Cardiac muscle cell (in vitro differentiated cells and primary cell): ENCODE measurements around the gene C12orf75. TPM values are rescaled to one million over a fixed set of nuclear protein-coding genes. Genes with fewer than 3 reads are reported as not detected.
A peak's percentile ranks its signal among the peaks of the same experiment; 100 is the strongest.

ENCODE experiments used
- DNase-seq, 2 donors: peaks; one replicate each; pipeline versions ENCODE4 v3.0.0 to v3.0.0-alpha.2; 2010 to 2017; ENCODE audit warnings: low read depth in 1 of 2, low spot score in 1 of 2
- H3K27ac ChIP-seq: fragments of 200-600 bp; sonication (generic); 2 replicates; pipeline ENCODE4 v1.5.1; 2016
- H3K27me3 ChIP-seq: fragments of 200-600 bp; sonication (generic); 2 replicates; pipeline ENCODE4 v1.6.0; 2016; ENCODE audit warnings: control low read depth
- H3K36me3 ChIP-seq: fragments of 200-600 bp; sonication (generic); 2 replicates; pipeline ENCODE4 v1.5.1; 2016; ENCODE audit warnings: control low read depth
- H3K4me1 ChIP-seq: fragments of 200-600 bp; sonication (generic); 2 replicates; pipeline ENCODE4 v1.8.1; 2017; ENCODE audit warnings: low read depth, mild to moderate bottlenecking, mixed run types
- H3K4me3 ChIP-seq: fragments of 200-600 bp; sonication (generic); 2 replicates; pipeline ENCODE4 v1.5.1; 2016; ENCODE audit warnings: mild to moderate bottlenecking
- H3K9me3 ChIP-seq: fragments of 200-600 bp; sonication (generic); 2 replicates; pipeline ENCODE4 v1.5.1; 2017; ENCODE audit warnings: low read depth, mild to moderate bottlenecking, control low read depth
- CTCF ChIP-seq: IDR thresholded peaks from 2 replicates; pipeline ENCODE4 v1.5.1; 2012; ENCODE audit warnings: low read depth, mild to moderate bottlenecking, low read length
- polyA plus RNA-seq: library from polyadenylated mRNA; unstranded; fragments of >200 nt; fragmentation: Nextera tagmentation; extraction: Ambion mirVana; gene quantifications from 2 replicates; pipeline ENCODE4 v1.2.1, GENCODE V29; 2016
- total RNA-seq: library from RNA; depleted of rRNA; stranded (reverse); fragments of >200 nt; gene quantifications from 2 replicates; pipeline ENCODE4 v1.2.3, GENCODE V29; 2016

C12orf75 gene
- total and polyA plus RNA-seq, 2 experiments from 2014 or later, result 39.3 to 106 TPM

DNA sequence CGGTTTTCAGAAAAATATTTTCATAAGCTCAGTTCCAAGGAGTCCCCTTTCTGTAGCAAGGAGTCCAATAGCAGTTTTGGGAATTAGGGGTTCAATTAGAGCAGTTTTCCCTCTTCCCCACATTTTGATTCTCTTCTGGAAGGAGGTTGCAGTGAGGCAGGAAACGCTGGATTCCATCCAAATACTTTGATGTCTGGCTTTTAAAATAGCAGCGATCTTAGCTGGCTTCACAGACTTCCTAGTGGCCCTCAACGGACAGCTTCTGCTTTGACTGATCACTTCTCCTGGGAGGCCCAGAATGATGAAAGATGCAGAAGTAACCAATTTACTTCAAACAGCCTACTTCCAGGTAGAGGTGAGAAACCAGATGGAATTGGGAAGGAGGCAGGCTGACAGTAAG lies 63.1 kb downstream of the C12orf75 start:
- no peak overlapping the region for H3K4me3 ChIP-seq
- DNase-seq, result peak in 1 of 2 donors; percentile 54
- H3K36me3 ChIP-seq, result no peaks in the 10 kb centered on the region
- H3K9me3 ChIP-seq, result no peaks in the 10 kb centered on the region
- no peaks in the 10 kb centered on the region for H3K4me1 ChIP-seq
- no peak for TF ChIP-seq CTCF
- H3K27me3 ChIP-seq, result no peaks in the 10 kb centered on the region
- H3K27ac ChIP-seq, result no peak overlapping the region

GRCh38 chr12:105396024-105396423 lies 65.5 kb downstream of the C12orf75 start:
- no peaks in the 10 kb centered on the region for H3K27me3 ChIP-seq
- H3K9me3 ChIP-seq, result no peaks in the 10 kb centered on the region
- H3K4me1 ChIP-seq, result no peaks in the 10 kb centered on the region
- TF ChIP-seq CTCF, result no peak
- DNase-seq, result no peak
- no peaks in the 10 kb centered on the region for H3K36me3 ChIP-seq
- no peak overlapping the region for H3K4me3 ChIP-seq
- H3K27ac ChIP-seq, result no peak overlapping the region

GRCh38 chr12:105396983-105397382 lies 66.5 kb downstream of the C12orf75 start:
- no peak for DNase-seq
- Histone ChIP-seq H3K4me1 (no peaks in the 10 kb centered on the region), H3K36me3 (no peaks in the 10 kb centered on the region), H3K4me3 (no peak overlapping the region), H3K27me3 (no peaks in the 10 kb centered on the region), H3K27ac (no peak overlapping the region), H3K9me3 (no peaks in the 10 kb centered on the region)
- no peak for TF ChIP-seq CTCF

- Histone ChIP-seq H3K36me3 (no peaks in the 10 kb centered on the region), H3K4me3 (no peak overlapping the region), H3K27me3 (no peaks in the 10 kb centered on the region), H3K27ac (no peak overlapping the region), H3K4me1 (no peaks in the 10 kb centered on the region), H3K9me3 (no peaks in the 10 kb centered on the region)
- TF ChIP-seq CTCF, result no peak
- DNase-seq, result no peak
Measured at GRCh38 chr12:105398930-105399329, 68.4 kb downstream of the C12orf75 start.

DNA sequence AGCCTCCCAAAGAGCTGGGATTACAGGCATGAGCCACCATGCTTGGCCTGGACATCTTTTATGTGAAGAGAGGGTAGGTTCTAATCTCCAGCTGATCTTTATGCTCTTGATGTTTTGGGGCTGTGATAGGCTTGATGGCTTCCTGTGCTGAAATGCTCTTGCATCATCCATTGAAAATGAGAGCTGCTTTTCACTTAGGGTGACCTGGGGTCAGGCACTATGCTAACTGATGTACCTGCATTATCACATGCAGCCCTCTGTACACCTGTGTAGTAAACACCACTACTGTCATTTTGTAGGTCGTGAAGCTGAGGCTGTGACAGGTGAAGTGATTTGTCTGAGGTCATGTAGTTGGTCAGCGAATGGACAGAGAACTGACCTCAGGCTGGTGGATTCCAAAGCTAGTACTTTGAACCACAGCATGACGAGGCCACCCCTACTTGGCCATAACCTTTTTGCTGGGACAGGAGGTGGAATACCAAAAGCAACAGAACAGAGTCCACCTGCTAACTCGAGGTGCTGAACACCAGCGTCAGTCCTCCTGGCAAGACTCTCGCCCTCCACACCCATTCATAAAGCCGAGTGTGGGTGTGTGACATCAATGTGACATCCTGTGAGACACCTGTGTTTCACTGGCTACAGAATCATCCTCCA lies 69.1 kb downstream of the C12orf75 start:
- Histone ChIP-seq H3K9me3 (no peaks in the 10 kb centered on the region), H3K27ac (no peak overlapping the region), H3K4me3 (no peak overlapping the region), H3K36me3 (no peaks in the 10 kb centered on the region), H3K27me3 (no peaks in the 10 kb centered on the region), H3K4me1 (no peaks in the 10 kb centered on the region)
- DNase-seq, result no peak
- no peak for TF ChIP-seq CTCF
